ENCODE results near the gene ABLIM3. TPM values are rescaled to one million over a fixed set of nuclear protein-coding genes. Genes with fewer than 3 reads are reported as not detected.
"Not testable (repeated sequence)": the region's sequence is repeated elsewhere in the genome, so short reads cannot be mapped to it uniquely, and the experiment has no call there.

ABLIM3 gene
- total RNA-seq, 2 experiments from 2014 or later = not detected

GRCh38 chr5:149185067-149185466, 43.8 kb downstream of the ABLIM3 start:
- no TSS peak for BruUV-seq (replicated peaks)
- H3K27ac ChIP-seq (ENCODE audit: low read depth, low read length, poor library complexity, severe bottlenecking) = no peak overlapping the region
- ChIA-PET CTCF (ENCODE audit: unreplicated experiment) (no interaction called here), POLR2A (no interaction called here)
- no peak for TF ChIP-seq EZH2phosphoT487 (IDR thresholded peaks at IDR 0.05; ENCODE audit: borderline replicate concordance, low read depth, low read length)
- TF ChIP-seq CTCF (conservative IDR thresholded peaks at IDR 0.05; ENCODE audit: low read length) = no peak
- H3K4me3 ChIP-seq (ENCODE audit: low read depth, low read length, poor library complexity, severe bottlenecking) = no peak overlapping the region
- H3K9me3 ChIP-seq (ENCODE audit: low read length) = no peaks in the 10 kb centered on the region
- no peak for DNase-seq (ENCODE audit: low spot score)
- H2AFZ ChIP-seq (ENCODE audit: low read length) = no peak overlapping the region
- no peak overlapping the region for H3K4me2 ChIP-seq (ENCODE audit: low read length)
- H4K20me1 ChIP-seq (ENCODE audit: insufficient read depth, low read length) = no peaks in the 10 kb centered on the region
- no peaks in the 10 kb centered on the region for H3K4me1 ChIP-seq (ENCODE audit: insufficient read depth, low read length, poor library complexity, severe bottlenecking)
- no peaks in the 10 kb centered on the region for H3K9me2 ChIP-seq (ENCODE audit: insufficient read depth, low read length)
- no peaks in the 10 kb centered on the region for H3K36me3 ChIP-seq (ENCODE audit: insufficient read depth, low read length)
- intact Hi-C loops (cut with micrococcal nuclease; ENCODE audit: unreplicated experiment) = no loop called here
- H3K79me2 ChIP-seq (ENCODE audit: insufficient read depth, low read depth, low read length) = no peaks in the 10 kb centered on the region

DNA sequence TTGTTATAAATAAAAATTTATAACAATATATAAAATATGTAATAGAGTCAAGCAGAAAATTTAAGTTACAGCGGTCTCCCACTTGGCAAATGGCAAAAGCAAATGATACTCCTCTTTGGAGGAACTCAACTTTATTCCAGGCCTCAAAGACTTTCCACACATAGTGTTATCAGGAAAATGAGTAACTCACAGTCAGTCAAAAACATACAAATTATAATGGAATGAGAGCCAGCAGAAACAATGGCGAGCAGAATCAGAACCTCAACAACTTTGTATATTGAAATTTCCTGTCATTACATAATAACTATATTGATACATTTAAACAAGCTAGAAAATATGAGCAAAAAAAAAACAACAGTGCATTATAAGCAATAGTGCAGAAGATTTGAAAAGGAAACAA, 45.2 kb downstream of the ABLIM3 start:
- Histone ChIP-seq H4K20me1 (ENCODE audit: insufficient read depth, low read length) (no peaks in the 10 kb centered on the region), H3K27ac (ENCODE audit: low read depth, low read length, poor library complexity, severe bottlenecking) (no peak overlapping the region), H3K4me2 (ENCODE audit: low read length) (no peak overlapping the region), H3K9me3 (ENCODE audit: low read length) (no peaks in the 10 kb centered on the region), H2AFZ (ENCODE audit: low read length) (no peak overlapping the region), H3K9me2 (ENCODE audit: insufficient read depth, low read length) (no peaks in the 10 kb centered on the region), H3K4me1 (ENCODE audit: insufficient read depth, low read length, poor library complexity, severe bottlenecking) (no peaks in the 10 kb centered on the region), H3K79me2 (ENCODE audit: insufficient read depth, low read depth, low read length) (no peaks in the 10 kb centered on the region), H3K36me3 (ENCODE audit: insufficient read depth, low read length) (no peaks in the 10 kb centered on the region), H3K4me3 (ENCODE audit: low read depth, low read length, poor library complexity, severe bottlenecking) (no peak overlapping the region)
- BruUV-seq (replicated peaks) = no TSS peak
- DNase-seq (ENCODE audit: low spot score) = no peak
- POLR2A ChIA-PET = interaction anchor here (1.0 kb wide), 1 partner anchor 10 kb away, joined by 12 read pairs; no protein-coding TSS in a partner anchor
- intact Hi-C loops (cut with micrococcal nuclease; ENCODE audit: unreplicated experiment) = no loop called here
- no peak for TF ChIP-seq CTCF (conservative IDR thresholded peaks at IDR 0.05; ENCODE audit: low read length)
- TF ChIP-seq EZH2phosphoT487 (IDR thresholded peaks at IDR 0.05; ENCODE audit: borderline replicate concordance, low read depth, low read length) = no peak
- CTCF ChIA-PET (ENCODE audit: unreplicated experiment) = no interaction called here

DNA sequence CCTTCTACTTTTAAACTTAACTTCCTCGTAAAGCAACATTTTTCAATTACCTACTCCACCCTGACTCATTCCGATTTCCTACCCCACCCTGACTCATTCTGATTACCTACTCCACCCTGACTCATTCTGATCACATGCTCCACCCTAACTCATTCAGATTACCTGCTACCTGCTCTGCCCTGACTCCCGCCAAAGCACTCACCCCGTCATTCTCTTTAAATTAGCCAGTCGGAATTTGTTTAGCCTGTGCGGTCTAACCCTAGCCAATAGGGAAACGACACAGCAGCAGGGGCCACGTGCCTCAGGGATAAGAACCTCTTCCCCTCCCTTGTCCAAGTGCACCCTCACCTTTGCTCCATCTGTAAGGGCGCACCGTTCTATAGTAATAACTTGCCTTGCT, 46.3 kb downstream of the ABLIM3 start:
- intact Hi-C loops (cut with micrococcal nuclease; ENCODE audit: unreplicated experiment); DNase-seq (ENCODE audit: low spot score); POLR2A ChIA-PET; H3K79me2 ChIP-seq (ENCODE audit: insufficient read depth, low read depth, low read length); H3K4me3 ChIP-seq (ENCODE audit: low read depth, low read length, poor library complexity, severe bottlenecking); BruUV-seq (replicated peaks); CTCF ChIA-PET (ENCODE audit: unreplicated experiment); H3K9me2 ChIP-seq (ENCODE audit: insufficient read depth, low read length); H3K4me2 ChIP-seq (ENCODE audit: low read length); H4K20me1 ChIP-seq (ENCODE audit: insufficient read depth, low read length); H3K36me3 ChIP-seq (ENCODE audit: insufficient read depth, low read length); H3K27ac ChIP-seq (ENCODE audit: low read depth, low read length, poor library complexity, severe bottlenecking); H3K9me3 ChIP-seq (ENCODE audit: low read length); H3K4me1 ChIP-seq (ENCODE audit: insufficient read depth, low read length, poor library complexity, severe bottlenecking); H2AFZ ChIP-seq (ENCODE audit: low read length): not testable (repeated sequence)

Data from OCI-LY7 (cell line).